Neutrophil (primary cell): ENCODE data around the gene PPP1R2B.

Experiments
- H3K27ac ChIP-seq: fragments of 200-600 bp; sonication (generic); 2 replicates; pipeline ENCODE4 v1.5.1; 2016; ENCODE audit warnings: mild to moderate bottlenecking, moderate library complexity
- H3K27me3 ChIP-seq: fragments of 200-600 bp; sonication (generic); 2 replicates; pipeline ENCODE4 v1.6.0; 2016; ENCODE audit warnings: mild to moderate bottlenecking
- H3K36me3 ChIP-seq: fragments of 200-600 bp; sonication (generic); 2 replicates; pipeline ENCODE4 v1.5.1; 2017
- H3K4me1 ChIP-seq, 2 experiments: fragments of 200-600 bp in 1 of 2; sonication (generic) in 1 of 2; 1 replicate in 1 of 2; 2 replicates in 1 of 2; pipeline versions ENCODE4 v1.5.1 to v1.6.1; 2013 to 2016; ENCODE audit warnings: low read depth in 1 of 2, low read length in 1 of 2, mild to moderate bottlenecking in 1 of 2, moderate library complexity in 1 of 2; ENCODE audit not compliant: control insufficient read depth in 1 of 2, insufficient read depth in 1 of 2
- H3K4me3 ChIP-seq, 2 experiments: fragments of 200-600 bp in 1 of 2; sonication (generic) in 1 of 2; 1 replicate in 1 of 2; 2 replicates in 1 of 2; pipeline ENCODE4 v1.5.1; 2013 to 2016; ENCODE audit warnings: low read depth in 1 of 2, low read length in 1 of 2, mild to moderate bottlenecking in 1 of 2, moderate library complexity in 1 of 2
- H3K9me3 ChIP-seq: fragments of 200-600 bp; sonication (generic); 2 replicates; pipeline ENCODE4 v1.5.1; 2016
- TF ChIP-seq, protein P1 (sequence below): fragments of 200-600 bp; sonication (generic); IDR thresholded peaks from 2 replicates; pipeline ENCODE4 v1.5.1; 2016; ENCODE audit warnings: antibody characterized with exemption

The PPP1R2B gene

DNA sequence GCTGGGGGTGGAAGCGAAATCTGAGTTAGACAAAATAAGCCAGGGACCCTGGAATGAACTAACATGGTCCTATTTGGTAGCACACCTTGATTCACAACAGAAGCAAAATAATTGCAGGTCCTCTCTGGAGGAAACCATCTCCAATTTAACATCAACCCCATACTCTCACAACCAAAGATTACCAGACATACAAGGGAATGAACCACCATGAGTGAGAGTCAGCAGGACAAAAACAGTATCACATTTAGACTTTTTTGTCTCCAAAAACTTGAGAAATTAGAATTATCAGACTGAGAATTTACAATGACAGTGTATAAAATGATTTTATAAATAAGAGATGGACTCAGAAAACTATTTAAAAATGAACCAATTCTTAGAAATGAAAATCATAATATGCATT lies 21.1 kb downstream of the PPP1R2B start:
- TF ChIP-seq, protein P1, sequence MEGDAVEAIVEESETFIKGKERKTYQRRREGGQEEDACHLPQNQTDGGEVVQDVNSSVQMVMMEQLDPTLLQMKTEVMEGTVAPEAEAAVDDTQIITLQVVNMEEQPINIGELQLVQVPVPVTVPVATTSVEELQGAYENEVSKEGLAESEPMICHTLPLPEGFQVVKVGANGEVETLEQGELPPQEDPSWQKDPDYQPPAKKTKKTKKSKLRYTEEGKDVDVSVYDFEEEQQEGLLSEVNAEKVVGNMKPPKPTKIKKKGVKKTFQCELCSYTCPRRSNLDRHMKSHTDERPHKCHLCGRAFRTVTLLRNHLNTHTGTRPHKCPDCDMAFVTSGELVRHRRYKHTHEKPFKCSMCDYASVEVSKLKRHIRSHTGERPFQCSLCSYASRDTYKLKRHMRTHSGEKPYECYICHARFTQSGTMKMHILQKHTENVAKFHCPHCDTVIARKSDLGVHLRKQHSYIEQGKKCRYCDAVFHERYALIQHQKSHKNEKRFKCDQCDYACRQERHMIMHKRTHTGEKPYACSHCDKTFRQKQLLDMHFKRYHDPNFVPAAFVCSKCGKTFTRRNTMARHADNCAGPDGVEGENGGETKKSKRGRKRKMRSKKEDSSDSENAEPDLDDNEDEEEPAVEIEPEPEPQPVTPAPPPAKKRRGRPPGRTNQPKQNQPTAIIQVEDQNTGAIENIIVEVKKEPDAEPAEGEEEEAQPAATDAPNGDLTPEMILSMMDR = no peak
- Histone ChIP-seq H3K27ac (no peak overlapping the region), H3K4me1 (no peaks in the 10 kb centered on the region), H3K27me3 (no peaks in the 10 kb centered on the region), H3K36me3 (no peaks in the 10 kb centered on the region), H3K4me3 (no peak overlapping the region), H3K9me3 (no peaks in the 10 kb centered on the region)

DNA sequence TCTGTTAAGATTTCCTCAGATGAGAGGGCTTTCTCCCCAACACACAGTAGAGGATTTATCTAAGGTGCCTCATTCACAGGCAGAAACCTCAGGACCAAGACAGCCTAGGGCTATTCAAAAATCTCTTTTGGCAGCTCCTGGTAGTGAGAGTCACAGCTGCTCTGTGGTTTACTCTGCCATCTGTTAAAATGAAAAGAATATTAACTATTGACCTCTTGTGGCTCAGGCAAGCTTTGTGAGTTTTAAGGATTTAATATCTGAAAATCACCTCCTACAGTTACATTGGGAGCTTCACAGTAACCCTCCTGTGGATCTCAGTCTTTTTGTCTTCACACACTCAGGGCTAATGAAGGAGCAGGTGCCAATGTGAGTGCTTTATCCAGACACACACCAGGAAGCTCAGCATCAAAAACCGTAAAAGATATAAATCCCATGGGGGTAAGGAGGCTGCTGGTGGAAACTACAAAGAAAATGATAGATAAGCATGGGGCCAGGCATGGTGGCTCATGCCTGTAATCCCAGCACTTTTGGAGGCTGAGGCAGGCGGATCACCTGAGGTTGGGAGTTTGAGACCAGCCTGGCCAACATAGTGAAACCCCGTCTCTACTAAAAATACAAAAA lies 29.7 kb downstream of the PPP1R2B start:
- no peaks in the 10 kb centered on the region for H3K4me1 ChIP-seq
- H3K9me3 ChIP-seq = no peaks in the 10 kb centered on the region
- TF ChIP-seq, protein P1 = no peak
- no peaks in the 10 kb centered on the region for H3K36me3 ChIP-seq
- H3K4me3 ChIP-seq = no peak overlapping the region
- no peak overlapping the region for H3K27ac ChIP-seq
- no peaks in the 10 kb centered on the region for H3K27me3 ChIP-seq

DNA sequence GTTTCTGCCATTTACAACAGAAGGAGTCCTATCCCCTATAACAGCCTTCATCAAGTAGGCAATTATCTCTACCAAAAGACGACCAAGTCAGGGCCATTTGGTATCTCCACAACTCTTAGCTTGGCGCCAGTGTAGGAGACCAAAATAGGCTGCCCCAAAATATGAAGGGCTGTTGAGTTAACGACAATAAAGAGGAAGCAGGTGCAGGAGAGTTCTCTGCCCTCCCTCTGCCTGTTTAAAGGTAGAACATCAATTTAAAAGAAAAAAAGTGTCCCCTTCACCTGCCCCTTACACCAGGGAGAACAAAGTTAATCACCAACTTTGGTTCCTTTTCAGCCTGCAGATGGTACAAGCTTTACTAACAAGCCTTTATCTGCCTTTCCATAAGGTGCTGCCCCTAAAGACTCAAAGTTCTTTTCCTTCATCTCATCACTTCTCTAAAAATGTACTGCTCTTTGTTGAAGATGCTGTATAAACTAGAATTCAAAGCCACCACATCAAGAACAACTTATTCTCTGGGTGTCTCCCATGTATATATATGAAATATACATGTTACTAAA lies 33.3 kb downstream of the PPP1R2B start:
- no peaks in the 10 kb centered on the region for H3K4me1 ChIP-seq
- H3K4me3 ChIP-seq = no peak overlapping the region
- H3K27me3 ChIP-seq = no peaks in the 10 kb centered on the region
- no peak overlapping the region for H3K27ac ChIP-seq
- no peaks in the 10 kb centered on the region for H3K9me3 ChIP-seq
- H3K36me3 ChIP-seq = no peaks in the 10 kb centered on the region
- TF ChIP-seq, protein P1 = no peak

DNA sequence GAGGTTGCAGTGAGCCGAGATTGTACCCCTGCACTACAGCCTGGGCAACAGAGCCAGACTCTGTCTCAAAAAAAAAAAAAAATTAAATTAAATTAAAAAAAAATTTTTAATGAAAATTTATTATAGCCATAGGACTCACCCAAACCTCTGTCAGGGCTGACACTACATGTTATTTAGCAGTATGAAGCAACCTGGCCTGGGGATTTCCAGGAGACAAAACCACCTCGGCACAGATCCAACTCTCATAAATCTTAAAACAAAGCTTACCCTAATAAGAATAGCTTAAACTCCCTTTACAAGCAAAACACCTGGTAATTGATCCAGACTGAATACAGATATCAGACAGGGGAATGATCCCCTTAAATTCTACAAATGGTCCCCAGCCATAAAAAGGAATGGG lies 38.4 kb downstream of the PPP1R2B start:
- no peaks in the 10 kb centered on the region for H3K36me3 ChIP-seq
- no peak overlapping the region for H3K27ac ChIP-seq
- TF ChIP-seq, protein P1 = no peak
- H3K9me3 ChIP-seq = no peaks in the 10 kb centered on the region
- H3K27me3 ChIP-seq = no peaks in the 10 kb centered on the region
- no peak overlapping the region for H3K4me3 ChIP-seq
- H3K4me1 ChIP-seq = no peaks in the 10 kb centered on the region

DNA sequence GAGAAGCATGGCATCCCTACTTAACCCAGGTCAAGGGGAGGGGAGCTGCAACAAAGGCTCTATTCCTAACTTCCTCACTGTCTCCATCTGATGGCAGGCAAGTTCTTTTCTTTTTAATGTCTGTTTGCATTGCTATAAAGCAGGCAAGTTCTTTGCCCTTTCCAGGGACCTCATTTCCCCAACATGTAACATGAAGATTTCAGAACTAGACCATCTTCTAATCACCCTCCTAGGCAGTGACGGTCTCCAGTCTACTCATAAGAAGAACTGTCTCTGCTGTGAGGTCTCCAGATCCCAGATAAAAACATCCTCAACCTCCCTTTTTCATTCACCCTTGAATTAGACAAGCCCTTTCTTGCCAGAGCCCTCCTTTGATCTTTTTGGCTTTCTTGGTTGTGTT lies 42.1 kb downstream of the PPP1R2B start:
- H3K27me3 ChIP-seq = no peaks in the 10 kb centered on the region
- H3K36me3 ChIP-seq = no peaks in the 10 kb centered on the region
- H3K4me1 ChIP-seq = no peaks in the 10 kb centered on the region
- H3K4me3 ChIP-seq = no peak overlapping the region
- no peak overlapping the region for H3K27ac ChIP-seq
- TF ChIP-seq, protein P1 = no peak
- no peaks in the 10 kb centered on the region for H3K9me3 ChIP-seq
